NOMO-1 treated with DMSO at 0.1 percent for 48 hours (cell line): Measurements from ENCODE around the gene BACH1.

Source experiments
- DNase-seq: peaks from one replicate; lab custom pipeline; 2025; ENCODE audit not compliant: unreplicated experiment; lab: John Stamatoyannopoulos, UW

The BACH1 gene

DNA sequence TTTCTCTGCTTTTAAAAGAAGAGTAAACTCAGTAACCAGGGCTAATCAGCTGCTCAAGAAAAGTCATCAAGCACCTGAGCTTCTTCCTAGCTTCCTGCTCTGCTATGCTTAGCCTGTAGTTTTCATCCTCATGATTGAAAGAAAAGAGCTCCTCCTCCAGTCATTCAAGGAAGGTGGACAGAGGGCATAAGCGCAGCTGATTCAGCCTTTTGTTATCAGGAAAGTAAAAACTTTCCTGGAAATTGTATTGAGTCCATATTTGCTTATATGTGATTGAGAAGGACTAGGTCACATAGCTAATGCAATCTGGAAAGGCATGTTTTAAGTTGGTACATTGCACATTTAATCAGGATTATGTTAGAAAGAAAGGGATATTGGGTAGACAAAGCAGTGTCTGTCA is 8.5 kb upstream of the BACH1 start:
- DNase-seq, result no peak

DNA sequence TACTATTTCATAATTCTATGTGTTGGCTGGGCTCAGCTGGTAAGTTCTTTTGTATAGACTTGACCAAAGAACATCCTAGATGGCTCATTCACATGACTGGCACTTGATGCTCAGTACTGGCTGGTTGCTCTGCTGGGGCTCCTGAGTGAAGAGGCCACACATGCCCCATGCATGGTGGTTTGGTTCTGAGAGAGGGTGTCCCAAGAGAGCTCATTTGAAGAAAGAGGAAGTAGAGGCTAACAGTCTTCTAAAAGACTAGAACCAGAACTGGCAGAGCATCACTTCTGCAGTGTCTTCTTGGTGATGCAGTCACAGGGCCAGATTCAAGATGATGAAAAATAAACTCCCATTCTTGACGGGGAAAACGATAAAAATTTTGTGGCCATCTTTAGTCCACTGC is 5.2 kb upstream of the BACH1 start:
- DNase-seq, result peak; percentile 87

DNA sequence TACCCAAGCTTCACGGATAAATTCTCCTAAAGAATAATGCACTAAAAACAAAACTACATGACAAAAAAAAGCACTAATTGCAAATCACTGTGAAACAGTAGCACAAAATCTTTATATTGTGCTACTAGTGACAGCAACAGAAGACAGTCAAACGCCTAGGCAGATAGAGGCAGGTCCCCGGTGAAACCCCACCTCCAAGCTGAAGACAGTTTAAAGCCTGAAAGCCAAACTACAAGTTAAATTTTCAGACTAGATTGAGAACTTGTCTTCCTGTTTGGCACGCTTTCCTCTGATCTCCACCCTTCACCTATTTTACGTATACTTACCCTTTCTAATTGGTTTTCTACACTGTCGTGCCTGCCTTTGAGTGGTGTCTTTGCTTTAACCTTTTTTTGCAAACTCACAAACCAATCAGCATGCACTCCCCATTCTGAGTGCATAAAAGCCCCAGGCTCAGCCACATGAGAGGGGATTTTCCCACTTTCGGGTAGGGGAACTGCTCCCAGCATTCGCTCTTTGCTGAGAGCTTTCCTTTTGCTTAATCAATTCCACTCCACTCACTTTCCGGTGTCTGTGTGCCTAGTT is 3.6 kb upstream of the BACH1 start:
- no peak for DNase-seq

DNA sequence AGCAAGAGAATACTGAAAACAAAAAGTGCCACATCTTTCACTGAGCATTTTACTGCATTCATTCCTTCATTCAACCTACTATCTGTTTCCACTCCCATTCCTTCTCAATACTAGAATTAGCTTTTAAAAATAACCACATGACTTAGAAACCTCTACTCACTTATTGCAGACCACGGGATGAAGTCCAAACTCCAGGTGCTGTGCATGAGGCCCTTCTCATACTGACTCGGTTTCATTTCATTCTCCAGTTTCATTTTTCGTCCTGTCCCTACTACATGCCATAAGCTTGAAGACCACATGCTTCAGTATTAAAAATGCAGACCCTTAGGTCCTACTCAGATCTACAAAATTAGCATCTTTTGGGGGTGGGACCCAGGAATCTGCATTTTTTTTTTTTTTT is 2.3 kb upstream of the BACH1 start:
- DNase-seq, result no peak

DNA sequence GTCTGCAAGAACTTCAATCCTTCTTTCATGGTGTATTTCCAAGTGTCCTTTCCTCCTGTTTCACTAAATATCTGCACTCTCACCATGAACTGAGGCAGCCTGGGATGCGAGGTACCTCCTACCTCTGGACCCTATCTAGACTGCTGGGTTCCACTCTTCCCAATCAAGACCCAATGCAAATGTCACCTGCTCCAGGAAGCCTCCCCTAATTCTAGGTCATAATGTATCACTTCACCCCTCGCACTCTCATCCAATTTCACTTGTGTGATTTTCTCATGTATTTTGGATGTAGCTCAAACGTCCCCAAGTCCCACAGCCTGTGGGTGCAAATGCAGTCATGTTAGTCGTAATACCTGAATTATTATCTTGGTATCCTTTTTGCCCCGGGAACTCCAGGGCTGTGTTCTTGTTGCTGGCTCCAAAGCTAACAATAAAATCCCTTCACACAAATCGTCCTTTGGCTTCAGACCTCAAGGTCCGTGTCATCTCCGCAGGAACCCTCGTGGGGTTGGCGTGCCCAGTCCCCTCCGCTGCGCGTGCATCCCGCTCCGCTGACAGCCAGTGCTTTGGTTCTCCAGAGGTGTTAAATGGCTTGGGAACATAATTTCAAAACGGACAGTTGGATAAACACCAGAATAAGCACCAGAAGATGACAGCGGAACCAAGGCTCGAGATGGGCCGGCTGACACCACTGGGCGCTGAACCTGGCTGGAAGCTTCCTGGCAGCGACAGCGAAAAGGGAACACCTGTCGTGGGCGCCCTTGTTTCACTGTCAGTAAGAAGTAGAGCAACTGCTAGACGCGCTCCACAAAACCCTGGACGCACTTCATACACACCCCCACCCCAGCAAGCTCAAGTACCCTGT is 1.0 kb upstream of the BACH1 start:
- DNase-seq, result no peak

DNA sequence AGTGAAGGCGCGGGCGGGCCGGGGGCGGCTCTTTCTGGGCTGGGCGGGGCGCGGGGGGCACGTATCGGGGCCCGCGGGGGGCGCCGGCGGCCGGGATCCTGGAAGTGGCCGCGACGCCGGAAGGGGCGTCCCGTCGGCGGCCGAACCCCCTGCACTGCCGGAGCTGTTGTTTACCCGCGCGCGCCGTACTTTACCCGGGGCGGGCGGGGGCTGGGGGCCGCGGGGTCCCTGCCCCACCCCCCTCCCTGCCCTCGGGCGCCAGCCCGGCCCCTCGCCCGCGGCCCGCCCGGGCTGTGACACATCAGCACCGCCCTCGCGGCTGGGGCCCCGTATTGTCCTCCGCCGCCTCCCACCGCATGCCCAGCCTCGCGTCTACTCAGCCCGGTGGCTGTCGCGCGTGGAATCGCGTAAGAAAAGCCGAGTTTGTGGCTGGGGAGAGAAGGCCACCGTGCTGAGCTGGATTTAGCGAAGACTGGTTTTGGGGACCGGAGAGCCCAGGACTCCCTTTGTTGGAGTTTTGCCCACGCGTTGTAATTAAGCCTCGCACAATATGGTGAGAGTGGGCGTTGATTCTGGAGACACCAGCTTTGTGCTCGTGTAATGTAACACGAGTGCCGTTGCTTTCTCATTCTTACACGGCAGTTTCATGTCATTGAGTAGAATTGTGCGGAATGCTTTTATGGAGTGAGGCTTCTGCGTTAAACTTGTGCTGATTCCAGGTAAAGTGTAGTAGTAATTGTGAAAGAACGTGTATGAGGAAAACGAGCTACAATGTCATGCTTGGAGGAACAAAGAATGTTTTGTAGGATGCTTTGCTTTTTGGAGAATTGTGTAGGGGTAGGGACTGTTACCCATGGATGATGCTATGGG is 559 bp downstream of the BACH1 start:
- peak; percentile 44 for DNase-seq

DNA sequence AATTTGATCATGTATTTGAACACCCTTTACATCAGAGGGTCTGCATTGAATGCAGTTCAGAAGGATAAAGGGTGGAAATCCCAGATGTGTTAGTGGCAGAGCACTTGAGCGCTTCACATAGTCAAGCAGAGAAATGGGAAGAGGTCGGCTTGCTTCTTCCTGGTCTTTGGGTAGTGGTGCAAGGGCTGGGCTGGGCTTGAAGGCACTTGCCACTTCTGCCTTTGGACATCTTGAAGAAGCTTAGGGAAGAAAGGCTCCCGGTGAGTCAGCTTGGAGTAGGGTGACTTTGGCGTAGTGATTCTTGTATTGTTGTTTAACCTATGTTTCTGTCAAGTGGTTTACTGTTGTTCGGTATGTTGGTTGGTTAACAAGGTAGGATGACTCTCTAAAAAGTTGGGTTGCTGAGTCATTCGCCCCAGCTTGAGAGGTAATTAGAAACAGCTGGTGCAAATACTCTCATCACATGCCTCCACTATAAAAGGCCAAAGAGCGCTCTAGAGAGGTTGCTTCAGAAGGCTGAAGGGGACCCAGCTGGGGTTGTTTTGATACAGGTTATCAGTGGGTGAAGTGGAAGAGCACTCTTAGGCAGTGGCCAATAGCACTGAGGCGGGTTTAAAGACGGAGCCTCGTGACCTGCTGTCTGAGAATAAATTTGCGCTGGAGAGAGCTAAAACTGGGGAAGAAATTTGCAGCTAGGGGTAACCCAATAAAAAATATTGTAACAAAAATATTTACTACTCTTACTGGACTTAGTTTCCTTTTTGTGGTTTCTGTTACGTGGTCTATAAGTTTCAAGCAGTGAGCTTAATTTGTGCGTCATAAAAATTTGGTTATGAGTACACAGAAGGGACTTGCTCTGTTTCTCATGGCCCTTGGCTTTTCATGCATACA is 1.4 kb downstream of the BACH1 start:
- peak; percentile 85 for DNase-seq

DNA sequence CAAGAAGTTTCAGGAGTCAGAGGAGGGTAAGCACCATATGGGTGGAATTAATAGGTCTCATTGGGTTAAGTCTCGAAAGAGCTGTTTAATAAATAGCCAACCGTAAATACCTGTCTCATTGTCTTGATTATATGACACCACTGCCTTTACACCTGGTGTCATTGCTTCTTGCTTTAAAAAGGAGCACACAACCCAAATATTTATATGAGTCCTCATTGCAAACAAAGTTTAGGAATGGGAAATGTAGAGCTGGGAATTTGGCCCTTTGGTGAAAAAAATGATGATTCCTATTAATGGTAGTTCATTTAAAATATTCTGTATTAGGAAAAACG is 2.1 kb downstream of the BACH1 start:
- no peak for DNase-seq

DNA sequence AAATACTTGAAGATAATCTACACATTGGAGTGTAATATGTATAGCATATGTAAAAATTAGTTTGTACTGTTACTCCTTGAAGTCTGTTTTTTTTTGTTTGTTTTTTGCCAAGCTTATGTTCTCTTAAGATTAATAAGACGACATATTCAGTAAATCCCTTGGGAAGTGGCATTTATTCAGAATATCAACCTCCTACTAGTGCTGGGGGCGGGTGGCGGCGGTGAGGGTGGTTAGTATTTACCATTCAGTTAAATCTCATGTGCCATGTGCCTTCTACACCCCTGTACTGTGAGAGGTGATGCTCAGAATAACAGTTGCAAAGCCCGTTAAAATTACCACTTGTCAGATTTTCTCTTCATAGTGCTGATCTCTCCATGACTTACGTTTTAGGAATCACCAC is 3.0 kb downstream of the BACH1 start:
- no peak for DNase-seq

DNA sequence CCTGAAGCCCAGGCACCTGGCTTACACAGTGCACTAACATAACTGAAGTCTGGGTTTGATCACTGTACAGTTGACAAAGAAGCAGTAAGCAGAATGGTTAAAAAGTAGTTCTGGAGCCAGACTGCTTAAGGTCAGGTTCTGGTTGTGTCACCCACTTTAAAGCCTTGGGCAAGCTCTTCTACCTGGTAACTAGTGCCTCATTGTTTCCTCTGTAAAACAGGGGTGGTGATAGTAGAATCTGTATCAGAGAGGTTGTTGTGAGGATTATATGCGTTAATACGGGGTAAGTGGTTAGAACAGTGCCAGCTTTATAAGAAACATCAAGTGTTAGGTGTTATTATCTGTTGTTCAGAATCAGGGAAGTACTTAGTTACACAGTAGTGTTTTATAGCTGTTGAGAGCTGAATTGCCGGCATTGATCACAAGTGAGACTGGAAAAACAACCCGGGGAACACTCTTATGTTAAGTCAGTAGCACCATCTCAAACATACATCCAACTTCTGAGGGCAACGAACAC is 3.7 kb downstream of the BACH1 start:
- no peak for DNase-seq

DNA sequence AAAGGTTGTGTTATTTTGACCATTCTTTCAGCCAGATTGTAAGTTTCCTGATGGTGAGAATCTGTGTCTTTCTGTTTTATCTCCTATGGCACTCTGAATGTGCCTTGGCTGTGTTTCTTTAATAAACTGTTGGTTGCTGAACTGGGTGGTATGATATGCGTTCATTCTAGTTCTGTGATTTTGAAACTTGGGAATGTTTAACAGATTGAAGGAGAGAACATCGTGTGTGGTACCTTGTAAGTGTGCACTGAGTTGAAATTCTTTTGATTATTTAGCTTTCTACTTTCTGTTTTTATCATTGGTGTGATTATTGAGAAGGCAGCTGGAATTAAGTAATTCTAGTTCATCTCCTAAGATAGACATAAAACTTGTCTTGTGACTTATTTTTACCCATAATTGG is 4.6 kb downstream of the BACH1 start:
- DNase-seq, result no peak

DNA sequence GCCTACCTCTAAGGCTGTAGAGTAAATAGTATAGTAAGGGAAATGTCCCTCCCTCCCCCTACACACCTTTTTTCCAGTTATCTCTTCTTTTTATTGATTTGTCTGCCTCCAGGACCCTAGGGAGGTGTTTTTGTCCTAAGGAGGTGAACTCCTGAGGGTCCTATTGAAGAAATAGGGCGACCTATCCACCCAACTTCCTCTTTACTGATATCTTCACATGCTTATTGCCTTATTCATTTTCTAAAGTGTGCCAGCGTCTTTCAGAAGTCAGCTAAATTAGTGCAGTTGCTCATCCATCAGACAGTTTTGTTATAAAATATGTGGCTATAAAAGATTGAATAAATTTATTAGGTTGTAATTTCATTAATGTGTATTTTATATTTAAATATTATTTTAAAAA is 5.9 kb downstream of the BACH1 start:
- peak; percentile 54 for DNase-seq

DNA sequence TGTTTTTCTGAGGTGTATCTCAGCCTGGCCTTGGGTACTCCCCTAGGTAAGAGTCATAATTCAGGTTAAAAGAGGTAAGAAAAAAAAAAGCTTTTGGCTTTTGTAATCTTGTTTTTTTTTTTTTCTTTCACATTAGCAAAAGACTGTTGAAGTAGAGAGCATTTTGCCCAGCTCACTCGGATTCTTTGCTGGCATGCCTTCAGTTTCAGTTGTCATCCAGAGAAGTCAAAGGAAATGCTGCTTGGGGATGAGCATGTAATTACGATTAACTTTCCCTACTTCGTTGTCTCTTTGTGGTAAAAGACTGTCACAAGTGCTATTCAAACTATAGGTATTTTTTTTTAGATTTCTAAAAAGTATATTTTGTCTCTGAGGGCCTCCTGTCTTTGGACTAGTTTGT is 6.3 kb downstream of the BACH1 start:
- no peak for DNase-seq

DNA sequence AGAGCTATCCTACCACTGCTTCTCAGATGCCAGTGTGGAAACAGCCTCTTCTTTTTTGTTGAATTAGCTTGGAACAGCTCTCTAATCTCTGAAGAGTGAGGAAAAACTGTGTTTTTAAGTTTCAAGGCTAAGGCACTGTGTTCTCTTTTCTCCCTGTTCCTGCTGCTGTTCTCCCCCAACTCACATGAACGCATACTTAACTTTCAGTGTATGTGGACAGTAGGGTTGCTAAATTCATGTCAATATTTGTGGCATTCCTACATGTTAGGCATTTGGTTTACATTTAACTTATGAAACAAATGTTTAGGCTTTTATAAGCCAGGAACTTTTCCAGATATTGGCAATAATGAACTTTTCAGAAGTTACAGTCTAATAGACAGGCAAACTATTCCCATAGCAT is 6.8 kb downstream of the BACH1 start:
- no peak for DNase-seq

DNA sequence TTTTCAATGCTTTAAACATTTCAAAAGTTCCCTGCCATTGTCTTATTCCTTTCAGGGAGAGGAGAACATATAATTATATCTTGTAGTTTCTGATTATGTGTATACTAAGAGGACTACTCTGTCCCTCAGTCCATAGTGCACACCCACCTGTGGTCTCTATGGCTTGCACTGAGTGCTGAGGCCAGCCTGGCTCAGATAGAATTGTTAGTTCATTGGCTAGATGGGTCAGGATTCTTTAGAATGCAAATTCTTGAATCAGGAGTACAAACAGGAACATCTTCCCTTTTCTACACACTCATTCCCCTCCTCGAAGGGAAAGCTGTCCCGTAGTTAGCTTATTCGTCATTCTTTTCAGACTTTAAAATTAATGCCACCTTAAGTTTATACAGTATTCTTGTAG is 8.2 kb downstream of the BACH1 start:
- no peak for DNase-seq

DNA sequence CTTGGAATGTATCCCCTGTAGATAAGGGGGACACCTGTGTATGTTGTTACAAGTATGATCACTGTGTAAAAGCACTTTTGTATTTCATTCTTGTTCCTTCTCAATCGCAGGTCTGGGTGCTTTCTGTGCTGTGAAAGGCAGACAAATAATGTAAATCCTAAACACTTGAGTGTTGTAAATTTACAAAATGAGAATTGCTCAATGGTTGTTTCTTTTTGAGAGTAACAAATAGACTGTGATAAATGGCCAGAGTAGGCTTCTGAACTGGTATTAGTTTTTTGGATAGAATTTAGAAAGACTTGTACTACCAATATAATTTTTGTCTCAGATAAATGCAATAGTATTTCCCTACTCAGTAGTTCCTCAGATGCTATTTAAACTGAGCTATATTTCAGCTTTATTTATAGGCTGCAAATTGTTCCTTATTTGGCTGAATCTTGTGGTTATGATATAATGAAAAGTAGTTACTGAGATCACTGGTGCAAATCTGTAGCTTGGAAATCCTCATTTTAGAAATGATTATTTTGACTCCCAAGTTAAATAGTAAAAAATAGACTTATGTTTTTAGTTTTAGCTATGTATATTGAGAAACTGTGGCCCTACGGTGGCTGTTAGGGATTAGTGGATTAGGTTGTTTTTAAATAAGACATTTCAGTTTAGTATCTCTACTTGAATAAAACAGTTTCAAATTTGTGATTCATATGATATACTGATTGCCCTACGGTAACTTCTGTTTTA is 9.2 kb downstream of the BACH1 start:
- peak; percentile 45 for DNase-seq

DNA sequence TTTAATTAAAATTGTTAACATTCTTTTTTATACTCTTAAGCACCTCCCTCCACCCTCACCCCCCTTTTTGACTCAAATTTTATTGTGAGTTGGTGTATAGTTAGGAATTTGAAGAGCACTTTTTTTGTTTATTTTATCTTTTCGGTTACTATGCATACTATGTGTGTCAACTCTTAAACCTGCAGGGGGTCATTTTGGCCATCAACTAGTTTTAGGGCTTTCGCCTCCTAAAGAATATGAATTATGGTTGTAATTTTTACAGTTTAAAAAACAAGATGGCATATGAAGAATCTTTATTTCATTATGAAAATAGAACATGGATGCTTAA is 9.7 kb downstream of the BACH1 start:
- DNase-seq, result no peak

DNA sequence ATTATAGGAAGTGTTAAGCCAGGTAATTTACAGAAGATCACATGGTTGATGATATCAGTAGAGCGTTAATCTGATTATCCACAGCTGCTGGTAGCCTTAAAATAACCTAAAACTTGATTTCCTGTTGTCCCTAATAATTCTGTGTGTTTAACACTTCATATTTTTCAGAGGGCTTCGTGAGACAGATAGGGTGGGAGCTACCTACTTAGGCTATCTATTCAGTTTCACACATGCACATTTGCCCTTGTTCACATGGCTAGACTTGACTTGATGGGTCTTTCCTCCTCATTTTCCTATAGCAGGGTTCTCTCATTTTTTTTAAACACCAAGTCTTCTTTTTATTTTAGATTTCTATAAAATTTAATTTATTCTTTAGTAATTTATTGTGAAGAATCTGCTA is 11.0 kb downstream of the BACH1 start:
- no peak for DNase-seq

DNA sequence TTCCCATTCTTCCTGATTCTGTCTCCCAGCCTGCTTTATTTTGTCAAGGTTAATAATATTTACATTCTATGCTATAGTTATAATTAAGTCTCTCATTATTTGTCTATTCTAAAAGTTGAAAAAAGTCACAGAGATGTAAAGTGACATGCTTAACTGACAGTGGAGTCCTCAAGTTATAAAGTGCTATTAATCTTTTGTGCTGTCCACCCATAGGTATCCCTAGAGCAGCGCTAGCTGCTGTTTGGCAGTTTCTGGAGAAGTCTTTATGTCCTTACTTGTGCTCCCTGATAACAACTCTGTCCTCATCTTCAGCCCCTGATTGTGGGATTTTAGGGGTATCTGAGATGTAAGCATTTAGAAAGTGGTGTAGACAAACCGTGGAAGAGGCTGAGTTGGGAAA is 13.1 kb downstream of the BACH1 start:
- no peak for DNase-seq

DNA sequence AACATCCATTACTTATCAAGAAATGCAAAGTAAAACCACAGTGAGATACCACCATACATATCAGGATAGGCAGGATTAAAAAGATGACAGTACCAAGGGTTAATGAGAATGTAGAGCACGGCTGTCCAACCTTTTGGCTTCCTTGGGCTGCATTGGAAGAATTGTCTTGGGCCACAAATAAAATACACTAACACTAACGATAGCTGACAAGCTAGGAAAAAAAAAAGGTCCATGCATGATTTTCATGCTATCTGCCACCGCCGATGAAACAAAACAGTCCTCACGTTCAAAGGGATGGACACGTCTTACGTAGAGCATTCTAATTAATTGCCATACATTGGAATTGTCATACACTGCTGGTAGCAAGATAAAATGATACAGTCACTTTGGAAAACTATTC is 14.3 kb downstream of the BACH1 start:
- DNase-seq, result no peak
